Activated CD8-positive, alpha-beta T cell treated with anti-CD3 and anti-CD28 coated beads, Interleukin-2, amount 10 ng/mL, durations not matched to agents 7 days and 5 days (primary cell): ENCODE data around the gene GRIP2. TPM values are rescaled to one million over a fixed set of nuclear protein-coding genes. Genes with fewer than 3 reads are reported as not detected.
A peak's percentile ranks its signal among the peaks of the same experiment; 100 is the strongest.

Experiments used
- ATAC-seq: fragments of 150-1000 bp; cut with Tn5 transposase; one replicate; pipeline ENCODE4 v1.10.0; 2021; ENCODE audit warnings: moderate library complexity
- CTCF ChIA-PET: fragments of 350-600 bp; sonication (Branson Sonifier 250); formaldehyde crosslinking; loops from one replicate; lab custom pipeline; 2021; ENCODE audit warnings: antibody characterized with exemption; lab: Charles Lee
- POLR2A ChIA-PET: fragments of 350-600 bp; sonication (Branson Sonifier 250); formaldehyde crosslinking; loops from one replicate; lab custom pipeline; 2021; ENCODE audit warnings: antibody characterized with exemption; lab: Charles Lee
- DNase-seq: peaks from one replicate; pipeline ENCODE4 v3.0.0-alpha.2; 2020
- H3K27ac Mint-ChIP-seq: one replicate; pipeline ENCODE4 v1.8.0; 2021; ENCODE audit warnings: mild to moderate bottlenecking, mixed read lengths
- H3K27me3 Mint-ChIP-seq: one replicate; pipeline ENCODE4 v1.8.0; 2021; ENCODE audit warnings: low read depth, mixed read lengths
- H3K36me3 Mint-ChIP-seq: one replicate; pipeline ENCODE4 v1.8.0; 2021; ENCODE audit warnings: low read depth, mixed read lengths
- H3K4me1 Mint-ChIP-seq: one replicate; pipeline ENCODE4 v1.8.0; 2021; ENCODE audit warnings: low read depth, mixed read lengths
- H3K4me3 Mint-ChIP-seq: one replicate; pipeline ENCODE4 v1.8.0; 2021; ENCODE audit warnings: mild to moderate bottlenecking, mixed read lengths
- H3K9me3 Mint-ChIP-seq: one replicate; pipeline ENCODE4 v1.8.0; 2022; ENCODE audit warnings: mixed read lengths; ENCODE audit not compliant: insufficient read depth
- total RNA-seq, 2 experiments: library from RNA; stranded (reverse); gene quantifications; one replicate each; pipeline ENCODE4 v1.2.3, GENCODE V29; 2021

The GRIP2 gene
- total RNA-seq, 2 experiments from 2014 or later, result not detected

DNA sequence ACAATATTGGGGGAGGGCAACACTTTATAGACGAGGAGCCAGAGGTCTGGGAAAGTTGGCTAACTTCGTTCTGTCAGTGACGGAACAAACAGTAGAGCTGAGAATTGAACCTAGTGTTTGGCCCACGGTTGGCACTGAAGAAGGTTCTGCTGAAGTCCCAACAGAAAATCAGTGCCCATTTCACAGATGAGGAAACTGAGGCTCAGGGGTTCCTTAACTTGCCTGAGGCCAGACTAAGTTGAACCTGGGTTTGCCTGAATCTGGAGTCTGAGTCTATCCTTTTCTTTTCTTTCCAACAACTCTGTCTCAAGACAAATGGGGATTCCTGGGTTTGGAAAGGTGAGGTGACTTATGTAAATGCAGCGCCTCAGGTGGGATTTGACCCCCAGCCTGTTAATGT is 82.7 kb downstream of the GRIP2 start:
- Mint-ChIP-seq H3K4me3 (no peak overlapping the region), H3K9me3 (no peaks in the 10 kb centered on the region), H3K27ac (no peak overlapping the region), H3K36me3 (peaks cover 37% of the 10 kb centered on the region), H3K27me3 (no peaks in the 10 kb centered on the region), H3K4me1 (peaks cover 15% of the 10 kb centered on the region)
- POLR2A ChIA-PET, result interaction anchor here (0.5 kb wide), 1 partner anchor 217 kb away, joined by 3 read pairs; the partner anchor contains the start of gene C3orf20
- CTCF ChIA-PET, result interaction anchor here (1.2 to 1.5 kb wide), 2 partner anchors 10 kb away, joined by 3 to 9 read pairs; no protein-coding TSS in a partner anchor
- DNase-seq (no peak), ATAC-seq (no peak)

DNA sequence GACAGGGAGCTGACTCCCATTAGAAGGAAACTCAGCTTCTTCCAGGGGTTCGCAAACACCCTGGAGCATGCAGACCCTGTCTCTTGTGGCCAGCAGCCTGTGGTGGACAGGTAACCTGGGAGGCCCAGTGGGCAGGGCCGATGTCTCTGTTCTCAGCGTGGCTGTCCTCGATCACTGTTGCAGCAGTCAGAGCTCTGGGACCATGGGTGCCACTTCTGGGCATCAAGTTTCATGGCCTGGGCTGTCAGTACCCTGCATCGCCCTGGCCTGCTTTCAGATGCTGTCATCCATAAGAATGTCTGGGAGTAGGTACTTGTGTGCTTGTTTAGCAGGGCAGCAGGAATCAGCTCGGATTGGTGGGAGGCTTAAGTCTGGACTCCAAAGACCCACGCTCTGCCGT is 83.3 kb downstream of the GRIP2 start:
- DNase-seq, result no peak
- Mint-ChIP-seq H3K4me3 (no peak overlapping the region), H3K4me1 (peaks cover 15% of the 10 kb centered on the region), H3K9me3 (no peaks in the 10 kb centered on the region), H3K36me3 (peaks cover 37% of the 10 kb centered on the region), H3K27me3 (no peaks in the 10 kb centered on the region), H3K27ac (no peak overlapping the region)
- no peak for ATAC-seq
- ChIA-PET CTCF (interaction anchor here (1.2 to 2.3 kb wide), 2 partner anchors 11 to 253 kb away, joined by 3 to 5 read pairs; no protein-coding TSS in a partner anchor), POLR2A (interaction anchor here (0.6 to 0.8 kb wide), 2 partner anchors 25 to 453 kb away, joined by 3 to 4 read pairs; no protein-coding TSS in a partner anchor)

DNA sequence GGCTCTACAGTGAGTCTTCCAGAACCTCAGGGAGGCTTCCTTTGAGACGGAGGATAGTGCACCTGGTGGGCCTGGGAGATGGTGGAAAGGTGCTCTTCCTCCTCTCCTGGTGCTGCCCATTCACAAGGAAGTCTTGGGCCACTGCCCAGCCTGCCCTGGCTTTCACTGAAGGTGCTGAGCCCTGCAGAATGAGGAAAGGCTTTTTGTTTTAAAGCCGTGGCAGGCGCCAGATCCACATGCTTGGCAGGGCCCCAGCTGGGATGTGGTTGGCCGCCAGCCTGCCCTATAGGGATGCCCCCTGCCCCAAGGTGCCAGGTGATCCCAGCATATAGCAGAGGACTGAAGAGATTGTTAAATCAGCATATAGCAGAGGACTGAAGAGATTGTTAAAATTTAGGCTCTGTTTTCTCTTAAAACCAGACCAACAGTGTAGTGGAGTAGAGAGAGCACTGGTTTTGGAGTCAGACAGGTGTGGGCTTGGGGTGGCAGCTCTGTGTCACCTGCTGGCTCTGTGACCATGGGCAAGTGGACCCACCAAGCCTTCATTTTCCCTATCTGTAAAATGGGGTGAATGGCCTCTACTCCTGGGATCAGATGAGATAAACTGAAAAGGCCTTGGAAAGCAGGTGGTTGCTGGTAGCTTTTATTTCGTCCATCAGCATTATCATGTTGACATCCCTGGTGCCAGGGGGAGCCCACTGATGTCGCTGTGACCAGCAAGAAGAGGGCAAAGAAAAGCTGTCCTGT is 84.4 kb downstream of the GRIP2 start:
- H3K4me3 Mint-ChIP-seq, result no peak overlapping the region
- DNase-seq (no peak), ATAC-seq (no peak)
- ChIA-PET CTCF (interaction anchor here (1.8 to 2.3 kb wide), 2 partner anchors 11 to 252 kb away, joined by 5 to 6 read pairs; no protein-coding TSS in a partner anchor), POLR2A (interaction anchor here (0.8 kb wide), 1 partner anchor 24 kb away, joined by 4 read pairs; no protein-coding TSS in a partner anchor)
- no peaks in the 10 kb centered on the region for H3K9me3 Mint-ChIP-seq
- peaks cover 38% of the 10 kb centered on the region for H3K36me3 Mint-ChIP-seq
- peaks cover 12% of the 10 kb centered on the region for H3K4me1 Mint-ChIP-seq
- no peaks in the 10 kb centered on the region for H3K27me3 Mint-ChIP-seq
- no peak overlapping the region for H3K27ac Mint-ChIP-seq

DNA sequence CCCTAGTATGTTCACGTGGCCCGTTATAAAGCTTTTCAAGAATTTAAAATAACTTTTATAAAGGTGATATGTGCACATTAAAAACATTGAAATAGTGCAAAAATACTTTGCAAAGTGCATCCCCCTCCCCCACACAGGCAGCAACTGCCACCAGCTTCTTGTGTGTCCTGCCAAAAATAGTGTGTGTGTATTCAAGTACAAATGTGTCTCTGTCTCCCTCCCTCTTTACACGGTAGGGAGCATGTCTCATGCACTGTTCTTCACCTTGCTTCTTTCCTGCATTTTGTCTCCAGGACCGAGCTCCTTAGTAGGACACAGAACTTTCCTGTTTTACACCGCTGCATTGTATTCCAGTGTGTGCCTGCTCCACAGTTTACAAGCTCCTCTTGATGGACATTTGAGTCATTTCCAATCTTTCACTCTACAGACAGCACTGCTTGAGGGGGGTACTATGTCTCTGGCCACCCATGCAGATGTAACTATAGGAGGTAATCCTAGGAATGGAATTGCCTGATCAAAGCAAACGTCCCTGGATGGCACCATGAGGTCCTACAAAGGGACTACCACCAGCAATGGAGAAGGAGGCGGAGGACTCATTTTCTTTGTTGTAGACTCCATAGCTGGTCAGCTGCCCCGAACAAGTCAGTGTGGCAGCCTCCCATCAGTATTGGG is 85.4 kb downstream of the GRIP2 start:
- H3K4me3 Mint-ChIP-seq, result no peak overlapping the region
- no peak overlapping the region for H3K27ac Mint-ChIP-seq
- ChIA-PET POLR2A (no interaction called here), CTCF (interaction anchor here (1.8 to 2.3 kb wide), 2 partner anchors 12 to 251 kb away, joined by 5 to 6 read pairs; no protein-coding TSS in a partner anchor)
- H3K4me1 Mint-ChIP-seq, result peaks cover 3% of the 10 kb centered on the region
- DNase-seq (no peak), ATAC-seq (no peak)
- no peaks in the 10 kb centered on the region for H3K9me3 Mint-ChIP-seq
- no peaks in the 10 kb centered on the region for H3K27me3 Mint-ChIP-seq
- peaks cover 28% of the 10 kb centered on the region for H3K36me3 Mint-ChIP-seq

GRCh38 chr3:14453876-14454638 is 86.1 kb downstream of the GRIP2 start:
- Mint-ChIP-seq H3K36me3 (peaks cover 26% of the 10 kb centered on the region), H3K27ac (no peak overlapping the region), H3K4me1 (peaks cover 3% of the 10 kb centered on the region), H3K9me3 (no peaks in the 10 kb centered on the region), H3K27me3 (no peaks in the 10 kb centered on the region), H3K4me3 (no peak overlapping the region)
- CTCF ChIA-PET, result interaction anchor here (1.8 kb wide), 1 partner anchor 13 kb away, joined by 6 read pairs; no protein-coding TSS in a partner anchor
- POLR2A ChIA-PET, result no interaction called here
- ATAC-seq, result no peak
- no peak for DNase-seq

GRCh38 chr3:14452740-14453710 is 87.1 kb downstream of the GRIP2 start:
- ChIA-PET CTCF (interaction anchor here (1.5 kb wide), 1 partner anchor 21 kb away, joined by 4 read pairs; no protein-coding TSS in a partner anchor), POLR2A (no interaction called here)
- ATAC-seq (no peak), DNase-seq (no peak)
- Mint-ChIP-seq H3K27ac (no peak overlapping the region), H3K27me3 (no peaks in the 10 kb centered on the region), H3K9me3 (no peaks in the 10 kb centered on the region), H3K4me1 (peaks cover 3% of the 10 kb centered on the region), H3K36me3 (peaks cover 26% of the 10 kb centered on the region), H3K4me3 (no peak overlapping the region)

DNA sequence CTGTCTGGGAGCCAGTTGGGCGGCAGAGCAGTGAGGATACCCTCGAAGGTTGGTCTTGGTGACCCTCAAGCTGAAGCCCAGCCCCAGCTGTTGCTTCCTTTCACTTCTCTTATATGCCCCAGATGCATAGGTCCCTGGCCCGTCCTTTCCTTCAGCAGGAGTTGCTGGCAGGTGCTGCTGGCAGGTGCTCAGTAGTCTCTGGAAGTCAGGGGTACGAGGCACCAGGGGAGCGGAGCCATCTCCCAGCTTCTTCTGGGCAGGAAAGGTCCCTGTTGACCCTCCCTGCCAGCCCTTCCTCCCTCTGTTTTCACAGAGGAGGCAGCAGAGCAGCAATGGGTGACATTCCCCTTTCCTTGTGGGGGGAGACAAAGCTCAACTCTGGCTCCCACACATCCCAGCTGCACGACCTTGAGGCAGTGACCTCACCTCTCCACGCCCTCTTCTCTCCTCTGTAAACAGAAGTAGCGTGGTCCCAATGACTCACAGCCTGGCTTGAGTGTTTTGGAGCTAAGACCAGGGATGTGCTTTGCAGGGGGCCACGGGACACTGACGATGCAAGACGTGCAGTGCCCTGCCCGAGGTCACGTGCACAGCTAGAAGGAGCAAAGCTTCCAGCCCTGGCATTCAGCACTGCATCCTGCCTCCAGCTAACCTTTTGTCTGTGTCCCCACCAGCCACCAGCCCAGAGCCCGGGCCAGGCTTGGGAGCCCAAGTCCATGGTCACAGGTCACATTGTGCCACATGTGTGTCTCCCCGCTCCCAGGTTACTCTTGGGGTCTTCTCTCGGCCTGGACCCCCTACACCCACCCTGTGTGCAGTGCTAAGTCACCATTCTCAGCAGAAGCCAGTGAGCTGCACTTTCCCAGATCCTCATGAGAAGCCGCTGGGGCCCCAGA is 88.0 kb downstream of the GRIP2 start:
- no peaks in the 10 kb centered on the region for H3K27me3 Mint-ChIP-seq
- ATAC-seq (no peak), DNase-seq (no peak)
- ChIA-PET CTCF (interaction anchor here (1.5 to 1.7 kb wide), 2 partner anchors 16 to 20 kb away, joined by 4 to 5 read pairs; no protein-coding TSS in a partner anchor), POLR2A (no interaction called here)
- peaks cover 34% of the 10 kb centered on the region for H3K36me3 Mint-ChIP-seq
- H3K27ac Mint-ChIP-seq, result peak overlapping the region; percentile 20
- H3K4me1 Mint-ChIP-seq, result peaks cover 3% of the 10 kb centered on the region
- no peaks in the 10 kb centered on the region for H3K9me3 Mint-ChIP-seq
- H3K4me3 Mint-ChIP-seq, result no peak overlapping the region

DNA sequence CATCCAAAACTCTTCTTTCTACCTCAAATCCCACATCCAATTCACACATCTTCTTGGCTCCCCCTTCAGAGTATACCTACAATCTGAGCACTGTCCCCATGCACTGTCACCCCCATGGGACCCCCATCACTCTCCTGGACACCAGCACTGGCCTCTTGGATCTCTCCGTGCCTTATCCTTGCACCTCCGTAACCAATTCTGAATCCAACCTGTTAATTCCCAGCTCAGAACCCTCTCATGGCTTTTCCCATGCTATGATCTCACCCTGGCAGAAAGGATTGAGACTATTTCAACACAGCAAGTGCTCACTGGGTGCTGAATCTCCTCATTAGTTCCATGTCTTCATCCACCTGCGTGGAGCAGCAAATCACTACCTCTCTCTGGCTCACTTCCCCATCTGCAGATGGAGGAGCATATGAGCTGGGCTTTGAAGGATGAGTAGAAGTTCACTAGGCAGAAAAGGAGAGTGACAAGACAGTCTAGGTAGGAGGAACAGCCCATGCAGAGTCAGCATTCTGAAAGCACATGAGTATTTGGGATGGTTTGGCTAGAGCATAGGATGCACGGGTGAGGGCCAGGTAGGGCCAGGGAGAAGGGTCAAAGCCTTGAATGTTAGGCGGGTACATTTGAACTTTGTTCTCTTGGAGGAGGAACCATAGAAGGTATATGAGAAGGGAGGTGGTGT is 89.1 kb downstream of the GRIP2 start:
- ATAC-seq (no peak), DNase-seq (no peak)
- Mint-ChIP-seq H3K36me3 (peaks cover 43% of the 10 kb centered on the region), H3K27me3 (no peaks in the 10 kb centered on the region), H3K27ac (no peak overlapping the region), H3K4me1 (peaks cover 3% of the 10 kb centered on the region), H3K4me3 (no peak overlapping the region), H3K9me3 (no peaks in the 10 kb centered on the region)
- ChIA-PET POLR2A (interaction anchor here (0.7 kb wide), 1 partner anchor 200 kb away, joined by 3 read pairs; the partner anchor contains the start of gene CCDC174), CTCF (interaction anchor here (1.6 to 1.7 kb wide), 2 partner anchors 17 to 247 kb away, joined by 4 to 5 read pairs; no protein-coding TSS in a partner anchor)

DNA sequence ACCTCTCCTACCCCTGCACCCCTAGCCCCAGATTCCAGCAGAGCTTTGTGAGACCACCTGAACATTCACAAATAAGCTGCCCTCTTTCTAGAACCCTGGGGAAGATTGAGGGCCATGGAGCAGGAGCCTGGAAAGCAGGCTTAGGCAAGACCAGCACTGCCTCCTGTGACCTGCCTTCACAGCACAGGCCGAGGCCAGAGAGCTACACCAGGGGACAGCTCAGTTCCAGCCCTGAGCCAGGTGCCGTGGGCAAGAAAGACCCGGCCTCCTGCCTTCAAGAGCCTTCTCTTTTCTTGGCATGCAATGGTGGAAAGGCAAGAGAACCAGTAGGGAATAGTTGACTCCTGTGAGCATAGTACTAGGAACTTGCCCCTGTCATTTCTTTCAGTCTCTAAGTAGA is 89.6 kb downstream of the GRIP2 start:
- POLR2A ChIA-PET, result interaction anchor here (0.7 kb wide), 1 partner anchor 201 kb away, joined by 3 read pairs; the partner anchor contains the start of gene CCDC174
- CTCF ChIA-PET, result interaction anchor here (1.6 to 1.7 kb wide), 2 partner anchors 17 to 246 kb away, joined by 4 to 5 read pairs; no protein-coding TSS in a partner anchor
- Mint-ChIP-seq H3K36me3 (peaks cover 49% of the 10 kb centered on the region), H3K27ac (no peak overlapping the region), H3K4me1 (peaks cover 3% of the 10 kb centered on the region), H3K4me3 (no peak overlapping the region), H3K9me3 (no peaks in the 10 kb centered on the region), H3K27me3 (no peaks in the 10 kb centered on the region)
- DNase-seq (no peak), ATAC-seq (no peak)
